GM21529 (cell line): ENCODE data around the gene GCNA.
"Not testable (repeated sequence)": the region's sequence is repeated elsewhere in the genome, so short reads cannot be mapped to it uniquely, and the experiment has no call there.

Experiments used
- ATAC-seq: cut with Tn5 transposase; IDR thresholded peaks from one replicate; pipeline ENCODE4 v1.9.1; 2021; ENCODE audit not compliant: unreplicated experiment

The GCNA gene

DNA sequence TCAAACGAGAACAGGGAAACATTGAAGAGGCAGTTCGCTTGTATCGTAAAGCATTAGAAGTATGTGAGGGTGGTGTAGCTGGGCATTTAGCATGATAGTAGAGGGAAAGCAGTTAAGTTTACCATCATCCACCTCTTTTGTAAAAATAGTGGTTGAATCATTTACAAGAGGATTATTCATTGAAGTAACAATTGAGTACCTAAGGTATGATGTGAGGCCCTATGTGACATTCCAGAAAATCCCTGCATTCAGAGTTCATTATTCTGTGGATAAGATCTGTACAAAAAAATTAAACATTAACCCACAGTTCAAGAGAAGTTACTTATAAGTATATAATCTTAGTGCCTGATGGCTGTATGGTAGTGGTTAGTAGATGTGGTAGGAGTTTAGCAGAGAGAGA is 22.2 kb upstream of the GCNA start:
- ATAC-seq: no peak

DNA sequence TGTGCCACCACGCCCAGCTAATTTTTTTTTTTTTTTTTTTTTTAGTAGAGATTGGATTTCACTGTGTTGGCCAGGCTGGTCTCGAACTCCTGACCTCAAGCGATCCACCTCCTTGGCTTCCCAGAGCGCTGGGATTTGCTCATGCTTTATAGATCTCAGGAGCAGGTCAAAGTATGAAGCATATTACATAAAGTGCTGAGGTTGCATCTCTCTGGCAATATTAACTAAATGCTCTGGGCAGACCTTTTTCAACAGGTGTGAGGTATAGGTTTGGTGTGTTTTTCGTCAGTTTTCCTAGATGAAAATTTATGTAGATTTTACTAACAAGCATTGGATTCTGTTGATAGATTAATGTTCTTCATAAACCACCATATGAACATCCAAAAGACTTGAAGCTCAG is 19.3 kb upstream of the GCNA start:
- no peak for ATAC-seq

DNA sequence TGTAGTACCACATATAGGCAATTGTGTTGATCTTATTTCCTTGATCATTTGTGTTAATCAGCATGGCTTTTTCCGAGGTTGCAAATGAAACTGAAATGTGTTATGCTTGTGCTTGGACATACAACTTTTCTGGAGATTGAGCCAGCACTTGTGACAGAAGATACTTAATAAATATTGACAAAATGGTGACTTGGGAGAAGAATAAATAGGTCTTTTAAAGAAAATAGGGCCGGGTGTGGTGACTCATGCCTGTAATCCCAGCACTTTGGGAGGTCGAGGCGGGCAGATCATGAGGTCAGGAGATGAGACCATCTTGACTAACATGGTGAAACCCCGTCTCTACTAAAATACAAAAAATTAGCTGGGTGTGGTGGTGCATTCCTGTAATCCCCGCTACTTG is 18.5 kb upstream of the GCNA start:
- not testable (repeated sequence) for ATAC-seq

DNA sequence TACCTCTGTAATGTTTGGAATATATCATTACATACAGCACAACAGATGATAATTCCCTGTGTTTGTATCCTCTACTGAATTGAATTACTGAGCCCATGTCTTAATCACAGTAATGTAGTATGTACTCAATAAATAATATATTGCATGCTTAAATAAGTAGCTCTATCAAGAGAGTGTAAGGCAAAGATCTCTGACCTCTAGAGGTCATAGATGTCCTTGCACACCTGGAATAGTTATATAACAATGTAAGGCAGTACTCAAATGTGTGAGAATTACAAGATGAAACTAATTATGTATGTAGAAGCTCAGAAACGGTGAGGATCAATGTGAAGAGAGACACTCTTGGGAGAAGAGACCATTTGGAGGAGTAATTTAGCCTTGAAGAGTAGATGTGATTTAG is 14.3 kb upstream of the GCNA start:
- ATAC-seq: no peak

DNA sequence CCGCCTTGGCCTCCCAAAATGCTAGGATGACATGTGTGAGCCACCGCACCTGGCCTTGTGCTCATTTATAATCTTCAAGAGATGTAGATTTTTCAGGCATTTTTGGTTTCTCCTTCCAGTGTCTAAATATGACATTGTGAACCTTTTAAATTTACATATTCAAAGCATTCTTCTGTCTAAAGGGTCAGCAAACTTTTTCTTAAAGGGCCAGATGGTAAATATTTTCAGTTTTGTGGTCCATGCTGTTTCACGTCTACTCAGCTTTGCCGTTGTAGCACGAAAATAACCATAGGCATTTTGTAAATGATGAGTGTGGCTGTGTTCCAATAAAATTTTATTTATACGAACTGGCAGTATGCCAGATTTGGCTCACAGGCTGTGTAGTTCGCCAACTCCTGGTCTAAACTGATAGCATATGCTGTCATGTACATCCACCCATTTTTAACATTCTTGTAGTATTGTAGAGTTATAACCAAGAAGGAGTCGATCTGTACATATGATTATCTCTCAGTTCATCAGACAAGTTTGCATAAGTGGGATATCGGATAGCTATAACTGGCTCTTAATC is 12.7 kb upstream of the GCNA start:
- no peak for ATAC-seq

DNA sequence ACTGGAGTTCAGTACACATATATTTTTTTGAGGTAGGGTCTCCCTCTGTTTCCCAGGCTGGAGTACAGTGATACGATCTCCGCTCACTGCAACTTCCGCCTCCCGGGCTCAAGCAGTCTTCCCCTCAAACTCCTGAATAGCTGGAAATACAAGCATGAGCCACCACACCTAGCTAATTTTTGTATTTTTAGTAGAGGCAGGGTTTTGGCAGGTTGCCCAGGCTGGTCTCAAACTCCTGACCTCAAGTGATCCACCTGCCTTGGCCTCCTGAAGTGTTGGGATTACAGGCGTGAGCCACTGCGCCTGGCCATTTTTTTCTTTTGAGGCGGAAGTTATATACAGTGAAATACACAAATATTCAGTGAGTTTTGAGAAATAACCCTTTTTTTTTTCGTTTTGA is 6.8 kb upstream of the GCNA start:
- not testable (repeated sequence) for ATAC-seq

DNA sequence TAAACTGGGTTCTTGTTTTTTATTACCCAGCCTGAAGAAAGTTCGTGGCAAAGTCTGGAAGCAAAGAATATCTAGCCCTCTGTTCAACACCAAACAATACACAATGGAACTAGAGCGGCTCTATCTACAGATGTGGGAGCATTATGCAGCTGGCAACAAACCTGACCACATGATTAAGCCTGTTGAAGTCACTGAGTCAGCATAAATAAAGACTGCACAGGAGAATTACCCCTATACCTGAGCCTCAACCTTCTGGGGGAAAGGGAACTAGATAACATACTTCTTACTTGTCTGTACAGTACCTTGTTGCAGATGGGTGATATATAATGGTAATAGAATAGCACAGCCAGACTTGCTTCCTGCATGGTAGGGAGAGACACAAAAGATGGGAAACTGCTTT is 4.6 kb upstream of the GCNA start:
- no peak for ATAC-seq

DNA sequence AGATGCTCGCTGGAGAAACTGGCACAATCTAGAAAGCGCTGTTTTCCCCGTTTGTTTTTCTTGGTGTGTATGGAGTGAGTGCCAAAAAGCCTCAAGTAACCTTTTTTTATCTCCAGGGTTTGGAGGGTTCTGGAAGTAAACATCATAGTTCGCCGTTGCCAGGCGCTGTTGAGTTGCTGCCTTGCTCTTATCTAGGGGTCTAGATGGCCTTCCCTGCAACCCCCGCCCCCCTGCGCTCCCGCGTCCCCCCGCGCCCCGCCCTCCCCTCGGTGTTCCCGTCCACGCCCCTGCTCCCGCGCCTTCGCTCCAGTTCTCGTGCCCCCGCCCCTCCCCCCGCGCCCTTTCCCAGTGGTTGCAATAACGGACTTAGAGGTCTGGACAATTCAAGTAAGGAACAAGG is 555 bp upstream of the GCNA start:
- ATAC-seq: no peak

DNA sequence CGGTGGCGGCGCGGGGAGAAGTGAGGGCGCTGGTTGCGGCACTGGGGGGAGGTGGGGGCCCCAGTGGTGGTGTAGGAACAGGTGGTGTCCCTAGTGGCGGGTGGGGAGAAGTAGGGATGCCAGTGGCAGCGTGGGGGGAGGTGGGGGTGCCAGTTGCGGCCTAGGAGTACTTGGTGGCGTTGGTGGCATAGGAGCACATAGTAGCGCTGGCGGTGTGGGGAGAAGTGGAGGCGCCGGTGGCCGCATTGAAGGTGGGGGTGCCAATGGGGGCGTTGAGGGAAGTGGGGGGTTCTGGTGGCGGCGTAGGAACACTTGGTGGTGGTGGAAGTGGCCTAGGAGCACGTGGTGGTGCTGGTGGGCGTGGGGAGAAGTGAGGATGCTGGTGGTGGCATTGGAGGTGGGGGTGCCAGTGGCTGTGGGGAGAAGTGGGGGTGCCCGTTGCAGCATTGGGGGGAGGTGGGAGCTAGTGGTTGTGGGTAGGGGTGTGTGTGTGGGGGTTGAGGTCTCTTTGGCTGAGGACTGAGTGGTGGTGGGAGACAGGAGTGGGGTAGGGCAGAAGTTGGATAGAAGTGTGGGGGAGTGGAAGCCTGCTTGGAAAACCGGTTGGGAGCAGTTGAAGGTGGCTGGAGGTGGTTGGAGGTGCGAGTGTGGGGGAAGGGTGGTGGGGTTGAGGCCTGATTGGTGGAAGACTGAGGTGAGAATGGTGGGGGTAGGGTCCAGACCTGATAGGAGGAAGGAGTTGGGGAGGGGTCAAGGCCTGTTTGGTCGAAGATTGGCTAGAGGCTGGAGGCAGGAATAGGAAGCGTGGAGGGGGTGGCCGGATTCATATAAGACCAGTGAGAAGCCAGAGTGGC is 1.1 kb downstream of the GCNA start:
- no peak for ATAC-seq

DNA sequence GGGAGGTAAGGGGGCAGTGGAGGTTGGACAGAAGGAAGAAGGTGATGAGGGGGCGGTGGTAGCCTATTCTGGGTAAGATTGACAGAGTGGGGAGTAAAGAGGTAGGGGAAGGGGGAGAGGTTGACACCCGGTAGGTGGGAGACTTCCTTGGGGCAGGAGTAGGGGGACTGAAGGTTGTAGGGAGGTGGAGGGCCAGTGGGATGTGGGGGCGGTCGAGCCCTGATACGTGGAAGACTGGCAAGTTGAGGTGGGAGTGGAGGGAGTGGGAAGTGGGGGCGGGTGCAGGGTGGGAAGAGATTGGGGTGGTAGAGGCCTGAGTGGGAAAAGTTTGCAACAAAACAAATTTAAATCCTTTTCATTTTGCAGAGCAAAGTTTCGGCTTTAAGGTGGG is 1.7 kb downstream of the GCNA start:
- no peak for ATAC-seq

DNA sequence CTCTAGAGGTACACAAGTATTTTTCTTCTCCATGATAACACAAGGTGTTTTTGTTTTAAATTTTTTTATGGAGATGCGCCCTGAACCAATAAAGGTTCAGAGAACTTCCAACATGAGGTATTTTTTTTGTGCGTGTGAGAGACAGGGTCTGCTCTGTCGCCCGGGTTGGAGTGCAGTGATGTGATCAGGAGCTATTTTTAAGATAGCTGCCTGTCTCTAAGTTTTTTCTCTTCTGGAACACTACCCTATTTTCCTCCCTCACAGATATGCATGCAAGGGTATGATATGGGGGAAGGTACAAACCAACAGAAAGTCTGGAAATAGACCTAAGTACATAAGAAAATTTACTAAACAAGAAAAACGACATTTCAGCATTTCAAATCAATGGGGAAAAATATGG is 3.0 kb downstream of the GCNA start:
- ATAC-seq: no peak

DNA sequence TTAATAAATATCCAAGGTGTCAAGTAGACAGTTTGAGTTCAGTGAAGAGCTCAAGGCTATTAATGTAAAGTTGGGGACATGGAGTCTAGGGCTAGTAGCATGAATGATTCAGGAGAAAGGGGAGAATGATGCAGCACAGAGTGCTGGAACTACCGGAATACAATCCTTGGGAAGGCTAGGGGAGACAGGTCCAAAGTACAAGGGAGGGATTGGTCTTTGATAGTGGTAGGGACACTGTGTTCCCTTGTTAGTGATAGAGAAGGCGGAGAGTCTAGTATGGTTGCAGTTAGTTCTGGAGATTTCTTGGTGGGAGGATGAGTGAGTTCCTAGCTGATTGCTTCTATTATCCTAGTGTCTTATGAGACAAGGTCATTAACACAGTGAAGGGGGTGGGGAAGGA is 8.7 kb downstream of the GCNA start:
- no peak for ATAC-seq

DNA sequence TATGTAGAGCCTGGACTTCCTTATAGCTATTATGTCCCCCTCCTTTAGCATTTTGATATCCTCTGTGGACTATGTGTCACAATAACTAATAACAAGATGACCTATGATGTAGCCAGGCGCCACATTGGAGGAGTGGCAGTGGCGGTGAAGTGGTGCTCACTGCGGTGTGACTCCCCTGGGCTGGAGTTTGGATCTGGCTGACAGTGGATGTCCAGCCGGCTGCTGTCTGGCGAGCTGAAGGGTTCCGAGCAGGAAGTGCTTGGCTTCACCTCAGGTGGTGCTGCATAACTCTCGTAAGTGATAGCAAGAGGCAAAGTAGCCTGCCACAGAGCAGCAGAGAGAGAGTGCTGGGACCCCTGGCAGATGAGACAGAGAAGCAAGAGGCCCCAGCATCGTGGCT is 15.0 kb downstream of the GCNA start:
- not testable (repeated sequence) for ATAC-seq

DNA sequence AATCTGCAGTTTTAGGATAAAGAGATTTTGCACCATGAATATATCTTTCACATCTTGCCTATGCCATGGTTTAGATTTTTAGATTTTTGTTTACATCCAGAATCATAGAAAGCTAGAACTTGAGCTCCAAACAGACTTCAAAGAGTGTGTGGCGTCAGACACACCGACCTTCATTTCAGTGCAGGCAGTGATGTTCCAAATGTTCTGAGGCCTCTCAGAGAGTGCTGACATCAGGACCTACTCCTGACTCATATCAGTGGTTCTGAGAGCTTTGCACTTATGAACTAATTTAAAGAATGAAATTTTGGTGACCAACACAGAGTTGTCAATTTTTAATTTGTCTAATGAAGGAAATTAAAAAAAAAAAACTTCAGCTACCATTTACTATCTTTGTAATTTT is 21.7 kb downstream of the GCNA start:
- no peak for ATAC-seq

DNA sequence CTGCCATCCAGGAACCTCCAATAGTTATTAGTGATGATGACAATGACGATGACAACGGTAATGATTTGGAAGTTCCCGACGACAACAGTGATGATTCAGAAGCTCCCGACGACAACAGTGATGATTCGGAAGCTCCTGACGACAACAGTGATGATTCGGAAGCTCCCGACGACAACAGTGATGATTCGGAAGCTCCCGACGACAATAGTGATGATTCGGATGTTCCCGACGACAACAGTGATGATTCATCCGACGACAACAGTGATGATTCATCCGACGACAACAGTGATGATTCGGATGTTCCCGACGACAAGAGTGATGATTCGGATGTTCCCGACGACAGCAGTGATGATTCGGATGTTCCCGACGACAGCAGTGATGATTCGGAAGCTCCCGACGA is 25.4 kb downstream of the GCNA start:
- no peak for ATAC-seq

DNA sequence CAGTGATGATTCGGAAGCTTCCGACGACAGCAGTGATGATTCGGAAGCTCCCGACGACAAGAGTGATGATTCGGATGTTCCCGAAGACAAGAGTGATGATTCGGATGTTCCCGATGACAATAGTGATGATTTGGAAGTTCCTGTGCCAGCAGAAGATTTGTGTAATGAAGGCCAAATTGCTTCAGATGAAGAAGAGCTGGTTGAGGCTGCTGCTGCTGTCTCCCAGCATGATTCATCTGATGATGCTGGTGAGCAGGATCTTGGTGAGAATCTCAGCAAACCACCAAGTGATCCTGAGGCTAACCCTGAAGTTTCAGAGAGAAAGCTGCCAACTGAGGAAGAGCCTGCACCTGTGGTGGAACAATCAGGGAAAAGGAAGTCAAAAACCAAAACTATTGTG is 25.9 kb downstream of the GCNA start:
- no peak for ATAC-seq

DNA sequence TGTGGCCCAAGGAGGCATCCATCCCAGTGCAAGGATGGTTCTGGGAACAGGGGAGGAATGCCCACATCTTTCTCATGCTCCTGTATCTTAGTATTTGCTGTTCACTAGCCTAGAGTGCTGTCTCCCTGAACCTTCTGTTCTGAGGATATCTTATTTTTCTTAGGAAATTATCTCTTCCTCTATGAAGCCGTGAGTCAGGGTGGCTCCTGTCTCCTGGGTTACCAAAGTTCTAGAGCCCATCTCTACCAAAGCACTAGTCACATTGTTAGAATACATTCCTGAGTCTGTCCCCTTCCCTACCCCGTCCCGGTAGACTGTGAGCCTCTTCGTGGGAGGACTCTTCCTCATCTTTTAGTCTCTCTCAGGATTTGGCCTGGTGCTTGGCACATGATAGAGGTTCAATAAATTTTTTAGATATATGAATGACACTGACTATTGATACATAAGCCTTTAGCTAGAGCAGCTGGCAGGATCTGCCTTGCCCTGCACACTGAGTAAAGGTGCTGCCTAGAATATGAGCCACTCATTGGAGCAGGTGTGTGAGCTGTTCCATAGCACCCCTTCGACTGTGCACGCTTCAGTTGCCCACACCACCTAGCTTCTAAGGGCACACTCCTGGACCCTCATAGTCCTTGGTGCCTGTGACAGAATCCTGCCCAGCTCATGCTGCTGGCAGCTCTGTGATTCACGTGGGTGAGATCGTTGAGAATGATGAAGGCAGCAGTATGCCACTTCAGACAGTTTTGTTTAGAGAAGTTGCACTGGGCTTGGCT is 26.7 kb downstream of the GCNA start:
- no peak for ATAC-seq

DNA sequence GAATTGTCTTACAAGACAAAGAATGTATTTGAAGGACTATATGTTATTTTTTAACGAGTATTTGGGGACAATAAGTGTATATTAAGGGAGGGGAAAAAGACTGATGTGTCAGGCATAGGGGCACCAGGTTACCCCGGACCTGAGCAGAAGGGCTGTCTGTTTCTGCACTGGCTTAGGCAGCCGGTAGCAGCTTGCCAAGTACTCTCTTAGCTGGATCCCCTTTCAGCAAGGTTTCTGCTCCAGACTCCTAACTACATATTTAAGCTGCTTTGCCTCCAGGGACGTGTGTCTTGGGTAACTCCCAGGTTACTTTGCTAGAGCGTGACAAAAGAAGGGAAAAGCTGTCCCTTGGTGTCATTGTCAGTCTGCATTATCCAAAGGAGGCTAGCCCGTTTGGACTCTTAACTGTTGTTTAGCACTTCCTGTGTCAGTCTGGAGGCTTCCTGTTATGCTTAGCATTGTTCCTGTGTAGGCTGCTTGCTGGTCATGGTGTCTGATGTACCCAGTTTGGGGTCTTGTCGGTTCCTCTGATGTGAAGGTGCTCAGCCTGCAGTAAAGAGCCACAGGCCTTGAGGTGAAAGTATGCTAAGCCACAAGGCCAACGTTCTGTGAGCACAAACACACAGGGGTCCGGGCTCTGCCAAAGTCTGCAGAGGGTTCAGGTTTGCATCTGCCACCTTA is 28.4 kb downstream of the GCNA start:
- no peak for ATAC-seq

DNA sequence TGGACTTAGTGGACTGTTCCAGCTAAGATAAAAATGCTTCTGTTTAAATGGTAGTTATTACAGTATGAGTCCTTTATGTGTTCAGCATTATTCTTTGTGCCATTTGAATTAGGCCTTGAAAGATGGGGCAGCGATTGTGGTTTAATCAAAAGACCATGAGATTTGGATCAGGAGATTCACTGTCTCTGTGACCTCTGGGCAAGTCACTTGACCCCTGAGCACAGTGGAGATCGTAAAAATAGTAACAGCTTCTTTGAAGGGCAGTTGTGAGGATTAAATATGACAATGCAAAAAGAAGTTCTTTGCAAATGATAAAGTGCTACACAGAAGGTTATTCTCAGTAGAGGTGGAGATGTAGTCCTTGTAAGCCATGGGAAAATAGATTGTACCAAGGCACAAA is 29.3 kb downstream of the GCNA start:
- no peak for ATAC-seq

DNA sequence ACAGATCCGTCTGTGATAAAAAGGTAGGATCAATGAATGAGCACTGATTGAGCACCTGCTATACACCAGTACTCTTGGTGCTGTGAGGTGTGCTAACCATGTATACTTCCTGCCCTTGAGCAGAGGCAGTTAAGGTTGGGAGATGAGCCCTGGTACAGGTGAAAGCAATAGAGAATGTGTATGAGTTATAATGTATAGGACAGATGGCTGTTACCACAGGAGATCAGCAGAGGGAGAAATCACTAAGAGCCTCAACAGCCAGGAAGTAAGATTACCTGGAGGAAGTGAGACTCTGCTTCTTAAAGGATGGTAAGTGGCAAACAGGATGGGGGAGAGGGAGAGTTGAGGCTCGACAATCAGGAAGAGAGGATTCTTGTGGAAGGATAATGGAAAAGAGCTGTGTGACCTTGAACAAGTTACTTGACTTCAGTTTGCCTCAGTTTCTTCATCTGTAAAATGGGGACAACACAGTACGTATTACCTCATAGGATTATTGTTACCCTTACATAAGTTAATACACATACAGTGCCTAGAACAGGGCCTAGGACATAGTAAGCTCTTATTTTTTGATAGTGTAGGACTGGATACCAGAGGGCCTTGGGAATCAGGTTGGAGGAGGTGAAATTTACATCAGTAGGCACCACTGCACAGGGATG is 31.0 kb downstream of the GCNA start:
- ATAC-seq: no peak

DNA sequence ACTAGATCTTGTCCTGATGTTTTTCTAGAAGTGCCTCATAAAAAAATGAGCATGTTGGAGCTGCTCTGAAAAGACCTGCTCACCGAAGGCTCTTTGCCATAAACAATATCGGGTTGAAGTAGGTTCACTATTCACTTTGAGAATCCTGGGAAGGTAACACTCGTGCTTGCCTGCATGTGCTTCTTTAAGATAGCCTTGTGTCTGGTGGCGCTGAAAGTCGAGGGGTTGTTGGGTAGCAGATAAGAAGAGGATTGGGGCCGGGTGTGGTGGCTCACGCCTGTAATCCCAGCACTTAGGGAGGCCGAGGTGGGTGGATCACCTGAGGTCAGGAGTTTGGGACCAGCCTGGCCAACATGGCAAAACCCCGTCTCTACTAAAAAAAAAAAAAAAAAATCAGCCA is 33.5 kb downstream of the GCNA start:
- not testable (repeated sequence) for ATAC-seq
